NOMO-1 treated with dmso at 0.1 percent for 144 hours (cell line): ENCODE results near the gene AMPD1.

Source experiments
- DNase-seq: peaks from one replicate; lab custom pipeline; 2025; ENCODE audit not compliant: unreplicated experiment; lab: John Stamatoyannopoulos, UW

The AMPD1 gene

GRCh38 chr1:114641377-114641776, 54.0 kb downstream of the AMPD1 start:
- no peak for DNase-seq

- DNase-seq: no peak
Measured at GRCh38 chr1:114638910-114639309, 56.4 kb downstream of the AMPD1 start.

- no peak for DNase-seq
Measured at GRCh38 chr1:114632427-114632826, 62.9 kb downstream of the AMPD1 start.

GRCh38 chr1:114627107-114627506, 68.2 kb downstream of the AMPD1 start:
- DNase-seq: no peak

GRCh38 chr1:114623364-114623763, 72.0 kb downstream of the AMPD1 start:
- no peak for DNase-seq
